ENCODE data around the gene FNDC3B.

DNA sequence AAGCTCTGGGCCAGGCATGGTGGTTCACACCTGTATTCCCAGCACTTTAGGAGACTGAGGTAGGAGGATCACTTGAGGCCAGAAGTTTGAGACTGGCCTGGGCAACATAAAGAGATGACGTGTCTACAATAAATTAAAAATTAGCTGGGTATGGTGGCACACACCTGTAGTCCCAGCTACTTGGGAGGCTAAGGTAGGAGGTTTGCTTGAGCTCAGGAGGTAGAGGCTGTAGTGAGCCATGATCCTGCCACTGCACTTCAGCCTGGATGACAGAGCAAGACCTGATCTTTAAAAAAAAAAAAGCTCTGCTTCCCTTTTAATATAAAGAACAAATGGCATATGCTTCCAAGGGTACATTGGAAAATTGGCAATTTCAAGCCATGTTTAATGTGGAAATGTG lies 46.7 kb downstream of the FNDC3B start:
- TF ChIP-seq, protein P1, sequence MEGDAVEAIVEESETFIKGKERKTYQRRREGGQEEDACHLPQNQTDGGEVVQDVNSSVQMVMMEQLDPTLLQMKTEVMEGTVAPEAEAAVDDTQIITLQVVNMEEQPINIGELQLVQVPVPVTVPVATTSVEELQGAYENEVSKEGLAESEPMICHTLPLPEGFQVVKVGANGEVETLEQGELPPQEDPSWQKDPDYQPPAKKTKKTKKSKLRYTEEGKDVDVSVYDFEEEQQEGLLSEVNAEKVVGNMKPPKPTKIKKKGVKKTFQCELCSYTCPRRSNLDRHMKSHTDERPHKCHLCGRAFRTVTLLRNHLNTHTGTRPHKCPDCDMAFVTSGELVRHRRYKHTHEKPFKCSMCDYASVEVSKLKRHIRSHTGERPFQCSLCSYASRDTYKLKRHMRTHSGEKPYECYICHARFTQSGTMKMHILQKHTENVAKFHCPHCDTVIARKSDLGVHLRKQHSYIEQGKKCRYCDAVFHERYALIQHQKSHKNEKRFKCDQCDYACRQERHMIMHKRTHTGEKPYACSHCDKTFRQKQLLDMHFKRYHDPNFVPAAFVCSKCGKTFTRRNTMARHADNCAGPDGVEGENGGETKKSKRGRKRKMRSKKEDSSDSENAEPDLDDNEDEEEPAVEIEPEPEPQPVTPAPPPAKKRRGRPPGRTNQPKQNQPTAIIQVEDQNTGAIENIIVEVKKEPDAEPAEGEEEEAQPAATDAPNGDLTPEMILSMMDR (IDR thresholded peaks at IDR 0.05; ENCODE audit: low read length), result no peak
- TF ChIP-seq EZH2 (IDR thresholded peaks at IDR 0.05; ENCODE audit: borderline replicate concordance, low read length), result no peak

All from OCI-LY1 (cell line).